Transverse colon (tissue), 4 donors: ENCODE data around the gene TYMS. TPM values are rescaled to one million over a fixed set of nuclear protein-coding genes. Genes with fewer than 3 reads are reported as not detected.

ENCODE experiments used
- DNase-seq: peaks from one replicate; pipeline ENCODE4 v3.0.0-alpha.2; 2019
- H3K27ac ChIP-seq, 4 donors: fragments of 200-600 bp; sonication (generic); 2 replicates each; pipeline ENCODE4 v1.5.1; 2016 to 2018; ENCODE audit warnings: inconsistent platforms in 4 of 4
- H3K27me3 ChIP-seq: fragments of 200-600 bp; sonication (generic); 2 replicates; pipeline ENCODE4 v1.5.1; 2017; ENCODE audit warnings: inconsistent platforms
- H3K36me3 ChIP-seq, 4 donors: fragments of 200-600 bp; sonication (generic); 2 replicates each; pipeline ENCODE4 v1.5.1; 2017 to 2019; ENCODE audit warnings: inconsistent platforms in 4 of 4
- H3K4me1 ChIP-seq, 4 donors: fragments of 200-600 bp; sonication (generic); 2 replicates each; pipeline ENCODE4 v1.5.1; 2017 to 2020; ENCODE audit warnings: inconsistent platforms in 4 of 4
- H3K4me3 ChIP-seq, 4 donors: fragments of 200-600 bp; sonication (generic); 1 replicate in 1 of 4; 2 replicates in 3 of 4; pipeline versions ENCODE4 v1.5.1 to v1.6.1; 2017 to 2019; ENCODE audit warnings: inconsistent platforms in 4 of 4
- H3K9me3 ChIP-seq, 2 donors: fragments of 200-600 bp; sonication (generic); 2 replicates each; pipeline ENCODE4 v1.5.1; 2017 to 2019; ENCODE audit warnings: inconsistent platforms in 2 of 2
- EP300 ChIP-seq: sonication (generic); formaldehyde crosslinking; IDR thresholded peaks from one replicate; pipeline ENCODE4 v1.6.1; 2017; ENCODE audit warnings: antibody characterized with exemption, low read depth
- POLR2A ChIP-seq: fragments of 450-650 bp; IDR thresholded peaks from one replicate; pipeline ENCODE4 v1.6.1; 2016; ENCODE audit warnings: antibody characterized with exemption, mild to moderate bottlenecking, moderate library complexity
- POLR2AphosphoS5 ChIP-seq, 3 donors: sonication (generic); formaldehyde crosslinking; IDR thresholded peaks; one replicate each; pipeline ENCODE4 v1.6.1; 2016; ENCODE audit warnings: antibody characterized with exemption in 3 of 3
- WGBS, 2 donors: methylation state at CpG; one replicate each; pipeline ENCODE4 v1.1.5; 2018; ENCODE audit warnings: low coverage in 1 of 2; 5-methylcytosine and 5-hydroxymethylcytosine counted together
- in situ Hi-C, 4 donors: fragments of 200-750 bp; cut with MboI; loops; one replicate each; pipeline versions ENCODE4 v1.15.0 to v1.15.1; 2017; ENCODE audit warnings: low sequenced_read_pairs in 3 of 4, low pct_ligation_motif_present in 1 of 4, low pct_unique_long_range_greater_than_20kb in 1 of 4
- intact Hi-C: fragments of 100-400 bp; cut with DNase I; formaldehyde crosslinking; loops from one replicate; pipeline ENCODE4 v1.15.1; 2023; ENCODE audit warnings: low total_unique reads
- total RNA-seq, 4 donors: library from RNA; depleted of rRNA; stranded (reverse); fragments of >200 nt; gene quantifications; one replicate each; pipeline ENCODE4 v1.1.0, GENCODE V29; 2016
- TF ChIP-seq, protein P1 (sequence below), 5 experiments: fragments of 200-600 bp in 3 of 5; fragments of 450-650 bp in 2 of 5; sonication (generic) in 3 of 5; IDR thresholded peaks; 1 replicate in 2 of 5; 2 replicates in 3 of 5; pipeline ENCODE4 v1.5.1; 2016 to 2017; ENCODE audit warnings: antibody characterized with exemption in 5 of 5, inconsistent platforms in 3 of 5, mild to moderate bottlenecking in 2 of 5, moderate library complexity in 1 of 5

Gene TYMS
- total RNA-seq, 4 donors from 2014 or later = 3.2 to 5.9 (median 4.7) TPM

DNA sequence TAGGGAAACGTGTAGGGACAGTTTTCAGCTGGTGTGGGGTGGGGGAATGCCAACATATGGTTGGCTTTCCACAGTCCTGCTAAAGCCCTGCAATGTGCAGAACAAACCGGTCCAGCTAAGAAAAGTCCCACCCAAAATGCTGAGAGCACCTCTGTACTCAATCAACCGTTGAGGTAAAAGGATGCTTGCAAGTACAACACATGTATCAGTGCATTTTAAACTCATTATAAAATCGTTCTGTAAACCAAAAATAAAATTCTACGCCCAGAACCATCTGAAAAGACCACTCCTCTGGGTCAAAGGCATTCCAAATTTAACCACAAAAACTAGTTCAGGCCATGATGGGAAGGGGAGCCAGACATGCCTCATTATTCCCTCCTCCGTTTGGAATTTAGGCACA, 2.0 kb upstream of the TYMS start:
- DNase-seq = no peak
- TF ChIP-seq EP300 (no peak), POLR2A (no peak), POLR2AphosphoS5 (IDR thresholded peaks at IDR 0.05) (no peak)
- TF ChIP-seq, protein P1, sequence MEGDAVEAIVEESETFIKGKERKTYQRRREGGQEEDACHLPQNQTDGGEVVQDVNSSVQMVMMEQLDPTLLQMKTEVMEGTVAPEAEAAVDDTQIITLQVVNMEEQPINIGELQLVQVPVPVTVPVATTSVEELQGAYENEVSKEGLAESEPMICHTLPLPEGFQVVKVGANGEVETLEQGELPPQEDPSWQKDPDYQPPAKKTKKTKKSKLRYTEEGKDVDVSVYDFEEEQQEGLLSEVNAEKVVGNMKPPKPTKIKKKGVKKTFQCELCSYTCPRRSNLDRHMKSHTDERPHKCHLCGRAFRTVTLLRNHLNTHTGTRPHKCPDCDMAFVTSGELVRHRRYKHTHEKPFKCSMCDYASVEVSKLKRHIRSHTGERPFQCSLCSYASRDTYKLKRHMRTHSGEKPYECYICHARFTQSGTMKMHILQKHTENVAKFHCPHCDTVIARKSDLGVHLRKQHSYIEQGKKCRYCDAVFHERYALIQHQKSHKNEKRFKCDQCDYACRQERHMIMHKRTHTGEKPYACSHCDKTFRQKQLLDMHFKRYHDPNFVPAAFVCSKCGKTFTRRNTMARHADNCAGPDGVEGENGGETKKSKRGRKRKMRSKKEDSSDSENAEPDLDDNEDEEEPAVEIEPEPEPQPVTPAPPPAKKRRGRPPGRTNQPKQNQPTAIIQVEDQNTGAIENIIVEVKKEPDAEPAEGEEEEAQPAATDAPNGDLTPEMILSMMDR (IDR thresholded peaks at IDR 0.05) = no peak
- no peaks in the 10 kb centered on the region for H3K36me3 ChIP-seq
- 78 to 81% methylated on average over 4 to 6 of the region's 6 CpGs for WGBS, 2 donors
- H3K4me1 ChIP-seq = peaks cover 0 to 7% (median 6%) of the 10 kb centered on the region in 4 donors
- intact Hi-C loops = no loop called here
- no peaks in the 10 kb centered on the region for H3K27me3 ChIP-seq
- in situ Hi-C loops = no loop called here
- no peaks in the 10 kb centered on the region for H3K9me3 ChIP-seq
- H3K4me3 ChIP-seq = no peak overlapping the region
- no peak overlapping the region for H3K27ac ChIP-seq

DNA sequence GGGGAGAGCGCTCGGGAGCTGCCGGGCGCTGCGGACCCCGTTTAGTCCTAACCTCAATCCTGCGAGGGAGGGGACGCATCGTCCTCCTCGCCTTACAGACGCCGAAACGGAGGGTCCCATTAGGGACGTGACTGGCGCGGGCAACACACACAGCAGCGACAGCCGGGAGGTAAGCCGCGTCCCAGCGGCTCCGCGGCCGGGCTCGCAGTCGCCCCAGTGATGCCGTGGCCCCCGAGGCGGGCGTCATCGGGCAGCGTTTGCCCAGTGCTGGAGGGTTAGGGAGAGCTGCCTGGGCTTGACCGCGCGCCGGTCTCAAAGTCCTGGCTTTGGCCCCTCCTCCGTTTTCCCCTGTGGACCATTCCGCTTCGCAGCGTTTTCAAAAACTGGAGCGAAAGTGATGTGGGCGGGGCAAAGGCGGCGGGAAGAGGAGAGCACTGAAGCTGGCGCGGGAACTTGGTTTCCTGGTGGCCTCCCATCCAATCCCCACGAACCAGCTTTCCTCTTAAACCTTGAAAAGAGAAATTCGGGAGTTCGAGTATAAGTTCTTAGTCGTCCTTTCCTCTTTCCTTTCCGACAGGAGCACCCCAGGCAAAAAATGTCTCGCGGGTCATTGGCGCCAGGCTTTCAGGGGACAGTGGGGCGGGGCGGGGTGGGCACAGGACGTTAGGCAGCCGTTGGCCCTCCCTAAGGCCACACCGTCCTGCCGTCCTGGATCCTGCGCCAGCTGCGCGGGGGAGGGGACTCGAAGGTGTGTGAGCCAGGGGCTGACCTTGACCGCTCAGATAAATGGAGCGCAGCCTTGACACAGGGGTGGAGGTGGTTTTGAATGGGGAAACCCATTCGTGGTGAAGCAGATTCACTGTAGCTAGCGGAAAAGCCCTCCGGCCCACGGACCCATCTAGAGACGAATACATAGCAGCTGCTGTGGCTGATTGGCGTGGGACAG, 821 bp downstream of the TYMS start:
- in situ Hi-C loops (no loop called here), intact Hi-C loops (no loop called here)
- TF ChIP-seq POLR2A (peak; percentile 63), POLR2AphosphoS5 (IDR thresholded peaks at IDR 0.05) (peak; percentile 38 to 73 (median 61))
- TF ChIP-seq, protein P1 (IDR thresholded peaks at IDR 0.05) = no peak
- peak overlapping the region; percentile 62 to 92 (median 78) for H3K27ac ChIP-seq
- peak; percentile 91 for DNase-seq
- H3K27me3 ChIP-seq = no peaks in the 10 kb centered on the region
- peaks cover 0 to 7% (median 6%) of the 10 kb centered on the region in 4 donors for H3K4me1 ChIP-seq
- peak overlapping the region; percentile 56 to 77 (median 62) for H3K4me3 ChIP-seq
- WGBS, 2 donors = 4% methylated on average over 37 of the region's 72 CpGs; no CpG with 5 or more reads in 1 of the 2 donors
- no peaks in the 10 kb centered on the region for H3K9me3 ChIP-seq
- H3K36me3 ChIP-seq = no peaks in the 10 kb centered on the region

DNA sequence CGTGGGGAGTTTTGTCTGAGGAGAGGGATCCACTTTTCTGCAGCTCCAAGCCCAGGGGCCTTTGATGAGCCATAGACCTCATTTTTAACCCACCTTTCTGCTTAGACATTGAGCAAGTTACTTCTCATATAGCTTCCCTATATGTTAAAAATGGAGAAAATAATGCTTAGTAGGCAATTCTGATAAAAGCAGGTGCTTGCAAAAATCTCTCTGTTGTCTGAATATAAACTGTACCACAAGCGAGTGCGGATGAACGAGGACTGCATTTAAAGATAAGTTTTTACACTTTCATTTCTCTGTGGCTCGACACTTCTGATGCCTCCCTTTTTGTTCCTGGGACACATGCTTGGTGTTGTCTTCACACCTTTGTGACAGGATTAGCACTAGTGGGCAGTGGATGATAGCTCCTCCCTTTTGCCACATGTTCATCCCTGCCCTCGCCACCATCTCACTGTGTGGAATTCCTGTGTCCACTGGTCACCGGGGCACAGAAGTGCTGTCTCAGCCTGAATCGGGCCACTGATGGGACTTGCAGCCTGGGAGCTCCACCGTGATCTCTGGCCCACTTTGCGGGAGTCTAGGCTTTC, 1.6 kb downstream of the TYMS start:
- 83 to 91% methylated on average over 5 to 10 of the region's 10 CpGs for WGBS, 2 donors
- intact Hi-C loops = no loop called here

DNA sequence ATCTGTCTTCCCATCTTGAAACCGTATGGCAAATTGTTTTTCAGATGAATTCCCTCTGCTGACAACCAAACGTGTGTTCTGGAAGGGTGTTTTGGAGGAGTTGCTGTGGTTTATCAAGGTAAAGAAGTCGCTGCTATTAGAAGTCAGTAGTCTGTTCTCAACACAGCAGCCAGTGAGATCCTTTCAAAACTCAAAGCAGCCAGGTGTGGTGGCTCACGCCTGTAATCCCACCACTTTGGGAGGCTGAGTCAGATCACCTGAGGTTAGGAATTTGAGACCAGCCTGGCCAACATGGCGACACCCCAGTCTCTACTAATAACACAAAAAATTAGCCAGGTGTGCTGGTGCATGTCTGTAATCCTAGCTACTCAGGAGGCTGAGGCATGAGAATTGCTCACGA, 2.1 kb downstream of the TYMS start:
- no peak for TF ChIP-seq POLR2A
- no peak for TF ChIP-seq POLR2AphosphoS5 (IDR thresholded peaks at IDR 0.05)
- TF ChIP-seq, protein P1 (IDR thresholded peaks at IDR 0.05) = no peak
- TF ChIP-seq EP300 = no peak
- Histone ChIP-seq H3K27ac (no peak overlapping the region), H3K27me3 (no peaks in the 10 kb centered on the region), H3K4me1 (peaks cover 0 to 7% (median 6%) of the 10 kb centered on the region in 4 donors), H3K36me3 (no peaks in the 10 kb centered on the region), H3K4me3 (no peak overlapping the region), H3K9me3 (no peaks in the 10 kb centered on the region)
- no peak for DNase-seq
- 90 to 92% methylated on average over 4 to 6 of the region's 6 CpGs for WGBS, 2 donors
- in situ Hi-C loops (no loop called here), intact Hi-C loops (no loop called here)

More for the DNA sequence above, 1.6 kb downstream of the TYMS start:
- Histone ChIP-seq H3K36me3 (no peaks in the 10 kb centered on the region), H3K9me3 (no peaks in the 10 kb centered on the region), H3K27ac (peak overlapping the region in 1 of 4 donors; percentile 92), H3K4me3 (peak overlapping the region in 2 of 4 donors; percentile 68 to 77), H3K4me1 (peaks cover 0 to 7% (median 6%) of the 10 kb centered on the region in 4 donors), H3K27me3 (no peaks in the 10 kb centered on the region)
- TF ChIP-seq EP300 (no peak), POLR2A (no peak), POLR2AphosphoS5 (IDR thresholded peaks at IDR 0.05) (no peak)
- TF ChIP-seq, protein P1 (IDR thresholded peaks at IDR 0.05) = no peak
- no peak for DNase-seq
- in situ Hi-C loops = no loop called here
